PC-3 (cell line): ENCODE results near the gene TWF2. TPM values are rescaled to one million over a fixed set of nuclear protein-coding genes. Genes with fewer than 3 reads are reported as not detected.

Experiments
- ATAC-seq: fragments of 200-7000 bp; cut with Tn5 transposase; 2 replicates; pipeline ENCODE4 v1.9.1; 2020; ENCODE audit warnings: mild to moderate bottlenecking, moderate library complexity
- BruUV-seq: library from RNA; stranded (reverse); fragments of 400-500 nt; replicated peaks from 2 replicates; lab custom pipeline; 2021; lab: Mats Ljungman, UMichigan
- CTCF ChIA-PET: fragments of 300-600 bp; sonication (Branson Sonifier 250); formaldehyde crosslinking; loops from one replicate; lab custom pipeline; 2022; ENCODE audit warnings: antibody characterized with exemption; lab: Charles Lee
- POLR2A ChIA-PET: fragments of 300-600 bp; sonication (Branson Sonifier 250); formaldehyde crosslinking; loops from one replicate; lab custom pipeline; 2022; ENCODE audit warnings: antibody characterized with exemption; ENCODE audit not compliant: unreplicated experiment; lab: Charles Lee
- DNase-seq: peaks from one replicate; pipeline ENCODE4 v3.0.0-alpha.2; 2015
- H2AFZ ChIP-seq: fragments of 300-600 bp; sonication (generic); 2 replicates; pipeline ENCODE4 v1.6.0; 2016; ENCODE audit warnings: antibody characterized with exemption, low read length
- H3F3A ChIP-seq: fragments of 300-600 bp; sonication (generic); one replicate; pipeline ENCODE4 v1.6.0; 2017; ENCODE audit warnings: antibody characterized with exemption, low read length, control low read depth, mild to moderate bottlenecking; ENCODE audit not compliant: unreplicated experiment
- H3K27ac ChIP-seq: fragments of 300-600 bp; sonication (generic); 2 replicates; pipeline ENCODE4 v1.5.1; 2016; ENCODE audit warnings: mild to moderate bottlenecking, low read length
- H3K27me3 ChIP-seq: fragments of 300-600 bp; sonication (generic); 2 replicates; pipeline ENCODE4 v1.6.1; 2016; ENCODE audit warnings: low read length, mixed read lengths
- H3K36me3 ChIP-seq: fragments of 300-600 bp; sonication (generic); 2 replicates; pipeline ENCODE4 v1.6.1; 2016; ENCODE audit warnings: low read depth, mixed run types, low read length, mixed read lengths
- H3K4me1 ChIP-seq: fragments of 300-600 bp; sonication (generic); 2 replicates; pipeline ENCODE4 v1.5.1; 2016; ENCODE audit warnings: low read length; ENCODE audit not compliant: insufficient read depth
- H3K4me2 ChIP-seq: fragments of 300-600 bp; sonication (generic); 2 replicates; pipeline ENCODE4 v1.6.0; 2016; ENCODE audit warnings: low read length
- H3K4me3 ChIP-seq: fragments of 300-600 bp; sonication (generic); 2 replicates; pipeline ENCODE4 v1.5.1; 2016; ENCODE audit warnings: mild to moderate bottlenecking, low read length, mixed read lengths
- H3K79me2 ChIP-seq: fragments of 300-600 bp; sonication (generic); 2 replicates; pipeline ENCODE4 v1.6.1; 2017; ENCODE audit warnings: low read length, mixed read lengths
- H3K9ac ChIP-seq: fragments of 300-600 bp; sonication (generic); 2 replicates; pipeline ENCODE4 v1.6.0; 2016; ENCODE audit warnings: mild to moderate bottlenecking, low read length
- H3K9me2 ChIP-seq: fragments of 300-600 bp; sonication (generic); replicated peaks from 2 replicates; pipeline ENCODE4 v1.6.1; 2016; ENCODE audit warnings: mixed run types, low read length, mixed read lengths
- H3K9me3 ChIP-seq: fragments of 300-600 bp; sonication (generic); 2 replicates; pipeline ENCODE4 v1.6.1; 2016; ENCODE audit warnings: low read length, mixed read lengths
- H4K20me1 ChIP-seq: fragments of 300-600 bp; sonication (generic); 2 replicates; pipeline ENCODE4 v1.6.1; 2016; ENCODE audit warnings: low read length, mixed read lengths
- CTCF ChIP-seq: fragments of 300-600 bp; sonication (generic); conservative IDR thresholded peaks from 2 replicates; pipeline ENCODE4 v1.5.1; 2017; ENCODE audit warnings: antibody characterized with exemption, low read depth, mild to moderate bottlenecking, low read length
- EZH2 ChIP-seq: fragments of 300-600 bp; sonication (generic); IDR thresholded peaks from one replicate; pipeline ENCODE4 v1.6.1; 2017; ENCODE audit warnings: antibody characterized with exemption, mild to moderate bottlenecking, low read length; ENCODE audit not compliant: unreplicated experiment
- EZH2phosphoT487 ChIP-seq: fragments of 300-600 bp; sonication (generic); IDR thresholded peaks from 2 replicates; pipeline ENCODE4 v1.6.1; 2018; ENCODE audit warnings: mild to moderate bottlenecking, antibody characterized with exemption, low read length, borderline replicate concordance
- intact Hi-C: fragments of 100-400 bp; cut with micrococcal nuclease; formaldehyde crosslinking; loops from 2 replicates; pipeline ENCODE4 v1.9.0; 2023
- total RNA-seq: library from RNA; depleted of rRNA; stranded (reverse); fragments of >200 nt; gene quantifications from 2 replicates; pipeline ENCODE4 v1.2.3, GENCODE V29; 2014

Gene TWF2
- total RNA-seq, 1 experiment from 2014 or later, result 147 TPM

- no peak for DNase-seq
- peaks cover 55% of the 10 kb centered on the region for H3K36me3 ChIP-seq
- POLR2A ChIA-PET, result interaction anchor here (0.5 to 0.6 kb wide), 2 partner anchors 13 to 46 kb away, joined by 3 to 4 read pairs; no protein-coding TSS in a partner anchor
Measured at GRCh38 chr3:52200981-52201679, 37.8 kb downstream of the TWF2 start.

GRCh38 chr3:52198643-52199608, 40.0 kb downstream of the TWF2 start:
- ChIA-PET POLR2A (interaction anchor here (0.5 kb wide), 1 partner anchor 142 kb away, joined by 6 read pairs; no protein-coding TSS in a partner anchor), CTCF (no interaction called here)
- Histone ChIP-seq H3K27ac (peak overlapping the region; percentile 20; the same call in 1 of the 2 replicates), H2AFZ (no peak overlapping the region), H3K9ac (peak overlapping the region; percentile 88), H3K4me2 (peak overlapping the region; percentile 95), H3K36me3 (peaks cover 35% of the 10 kb centered on the region), H3K79me2 (peaks cover 38% of the 10 kb centered on the region), H3K4me3 (peak overlapping the region; percentile 83), H4K20me1 (peaks cover 11% of the 10 kb centered on the region; the same call in 1 of the 2 replicates), H3F3A (no peaks in the 10 kb centered on the region), H3K9me2 (no peaks in the 10 kb centered on the region), H3K9me3 (no peaks in the 10 kb centered on the region), H3K4me1 (peaks cover 43% of the 10 kb centered on the region), H3K27me3 (no peaks in the 10 kb centered on the region)
- DNase-seq (no peak), ATAC-seq (peak; percentile 8)
- TF ChIP-seq EZH2phosphoT487 (no peak), CTCF (no peak), EZH2 (no peak)
- no TSS peak for BruUV-seq
- intact Hi-C loops, result loop anchor here (2.0 kb wide), 1 partner anchor 44 kb away; the partner anchor contains the start of gene POC1A

More at GRCh38 chr3:52200981-52201679, 37.8 kb downstream of the TWF2 start:
- BruUV-seq, result TSS peak; percentile 0
- peaks cover 5% of the 10 kb centered on the region for H3F3A ChIP-seq
- H3K4me1 ChIP-seq, result peaks cover 65% of the 10 kb centered on the region
- H3K4me2 ChIP-seq, result no peak overlapping the region; the same call in 1 of the 2 replicates
- H3K27ac ChIP-seq, result no peak overlapping the region
- no peaks in the 10 kb centered on the region for H3K9me2 ChIP-seq
- peaks cover 11% of the 10 kb centered on the region; the same call in 1 of the 2 replicates for H4K20me1 ChIP-seq
- H3K79me2 ChIP-seq, result peaks cover 38% of the 10 kb centered on the region
- H2AFZ ChIP-seq, result no peak overlapping the region
- H3K27me3 ChIP-seq, result no peaks in the 10 kb centered on the region
- no peak overlapping the region for H3K4me3 ChIP-seq
- H3K9me3 ChIP-seq, result no peaks in the 10 kb centered on the region
- no peak for ATAC-seq
- TF ChIP-seq CTCF (no peak), EZH2phosphoT487 (no peak), EZH2 (no peak)
- CTCF ChIA-PET, result no interaction called here
- H3K9ac ChIP-seq, result no peak overlapping the region
- intact Hi-C loops, result no loop called here
